ENCODE results near the gene ENG.

DNA sequence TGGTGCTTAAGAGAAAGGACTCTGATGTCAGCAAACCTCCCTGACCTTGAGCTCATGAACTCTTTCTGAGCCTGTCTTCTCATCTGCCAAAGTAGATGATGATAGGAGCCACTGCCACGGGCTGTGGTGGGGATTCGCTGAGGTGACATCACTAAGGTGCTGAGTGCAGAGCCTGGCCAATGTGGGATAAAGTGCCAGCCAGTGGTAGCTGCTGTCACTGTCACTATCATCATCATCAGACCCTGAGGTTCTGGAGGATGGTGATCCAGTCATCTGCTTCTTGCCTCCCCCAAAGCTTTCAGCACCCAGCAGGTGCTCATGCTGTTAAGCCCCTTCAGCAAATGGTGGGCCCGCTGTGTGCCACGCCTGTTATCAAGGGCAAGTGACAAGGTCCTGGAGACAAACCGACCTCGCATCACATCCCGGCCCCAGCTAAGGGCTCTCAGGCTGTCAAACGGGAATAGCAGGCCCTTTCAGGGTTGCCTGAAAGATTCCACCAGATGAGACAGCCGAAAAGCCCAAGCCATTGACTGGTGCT is 45.4 kb downstream of the ENG start:
- TF ChIP-seq, protein P1, sequence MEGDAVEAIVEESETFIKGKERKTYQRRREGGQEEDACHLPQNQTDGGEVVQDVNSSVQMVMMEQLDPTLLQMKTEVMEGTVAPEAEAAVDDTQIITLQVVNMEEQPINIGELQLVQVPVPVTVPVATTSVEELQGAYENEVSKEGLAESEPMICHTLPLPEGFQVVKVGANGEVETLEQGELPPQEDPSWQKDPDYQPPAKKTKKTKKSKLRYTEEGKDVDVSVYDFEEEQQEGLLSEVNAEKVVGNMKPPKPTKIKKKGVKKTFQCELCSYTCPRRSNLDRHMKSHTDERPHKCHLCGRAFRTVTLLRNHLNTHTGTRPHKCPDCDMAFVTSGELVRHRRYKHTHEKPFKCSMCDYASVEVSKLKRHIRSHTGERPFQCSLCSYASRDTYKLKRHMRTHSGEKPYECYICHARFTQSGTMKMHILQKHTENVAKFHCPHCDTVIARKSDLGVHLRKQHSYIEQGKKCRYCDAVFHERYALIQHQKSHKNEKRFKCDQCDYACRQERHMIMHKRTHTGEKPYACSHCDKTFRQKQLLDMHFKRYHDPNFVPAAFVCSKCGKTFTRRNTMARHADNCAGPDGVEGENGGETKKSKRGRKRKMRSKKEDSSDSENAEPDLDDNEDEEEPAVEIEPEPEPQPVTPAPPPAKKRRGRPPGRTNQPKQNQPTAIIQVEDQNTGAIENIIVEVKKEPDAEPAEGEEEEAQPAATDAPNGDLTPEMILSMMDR (IDR thresholded peaks at IDR 0.05; ENCODE audit: low read depth, low read length) = no peak
- no peak for TF ChIP-seq EZH2phosphoT487 (IDR thresholded peaks at IDR 0.05; ENCODE audit: low read depth)
